HG03025 (cell line): ENCODE measurements around the gene CEBPE.

ENCODE experiments used
- ATAC-seq: cut with Tn5 transposase; IDR thresholded peaks from one replicate; pipeline ENCODE4 v1.9.1; 2021; ENCODE audit warnings: mild to moderate bottlenecking, moderate library complexity; ENCODE audit not compliant: unreplicated experiment, low FRiP score

Gene CEBPE

DNA sequence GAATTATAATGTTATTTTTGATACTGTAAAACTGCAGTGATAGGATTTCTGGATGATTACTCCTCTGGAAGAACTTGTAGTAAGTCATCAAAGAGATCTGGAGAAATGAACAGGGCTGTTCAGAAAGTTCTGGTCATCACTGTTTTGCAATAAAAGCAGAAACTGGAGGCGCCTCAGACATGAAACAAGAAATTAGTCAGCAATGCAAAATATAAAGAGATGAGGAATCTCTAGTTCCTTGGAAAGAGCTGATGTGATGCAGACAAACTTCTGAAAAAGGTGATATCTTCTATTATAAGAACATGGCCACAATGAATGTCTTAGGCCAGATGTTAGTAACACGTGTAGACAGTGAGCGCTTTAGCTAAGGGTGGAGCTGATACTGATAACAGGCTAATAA, 33.6 kb downstream of the CEBPE start:
- ATAC-seq = no peak

DNA sequence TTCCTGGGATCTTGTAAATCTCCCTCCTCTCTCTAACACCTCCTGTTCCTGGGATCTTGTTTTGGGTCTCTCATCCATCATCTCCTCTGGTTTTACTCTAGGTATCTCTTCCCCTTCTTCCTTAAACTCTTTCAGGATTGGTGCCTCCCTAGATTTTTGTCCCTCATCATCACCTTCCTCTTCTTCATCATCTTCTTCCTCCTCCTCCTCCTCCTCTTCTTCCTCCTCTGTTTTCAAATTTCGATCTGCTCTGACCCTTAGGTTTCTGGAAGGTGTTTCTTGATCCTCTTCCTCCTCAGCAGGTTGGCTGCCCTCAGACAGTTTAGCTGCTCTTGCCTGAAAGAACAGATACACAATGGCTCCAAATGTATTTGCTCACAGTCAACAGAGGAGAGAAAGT, 38.6 kb downstream of the CEBPE start:
- ATAC-seq = no peak

DNA sequence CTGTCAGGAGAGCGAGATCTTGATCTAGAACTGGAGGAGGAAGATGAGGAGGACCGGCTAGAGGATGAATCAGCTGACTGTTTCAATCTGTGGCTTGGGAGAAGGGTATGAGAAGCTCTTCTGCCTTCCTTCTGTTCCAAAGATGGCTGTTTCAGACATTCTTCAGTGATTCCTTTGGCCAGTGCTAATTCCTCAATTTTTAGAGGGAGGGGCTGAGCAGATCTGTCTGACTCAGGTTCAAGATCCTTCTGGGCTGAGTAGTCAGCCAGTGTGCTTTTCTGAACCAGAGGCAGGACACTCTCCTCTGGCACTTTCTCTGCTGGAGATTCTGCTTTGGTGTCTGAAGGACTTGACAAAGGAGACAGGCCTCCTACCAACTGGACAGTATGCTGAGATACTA, 39.3 kb downstream of the CEBPE start:
- ATAC-seq = no peak

DNA sequence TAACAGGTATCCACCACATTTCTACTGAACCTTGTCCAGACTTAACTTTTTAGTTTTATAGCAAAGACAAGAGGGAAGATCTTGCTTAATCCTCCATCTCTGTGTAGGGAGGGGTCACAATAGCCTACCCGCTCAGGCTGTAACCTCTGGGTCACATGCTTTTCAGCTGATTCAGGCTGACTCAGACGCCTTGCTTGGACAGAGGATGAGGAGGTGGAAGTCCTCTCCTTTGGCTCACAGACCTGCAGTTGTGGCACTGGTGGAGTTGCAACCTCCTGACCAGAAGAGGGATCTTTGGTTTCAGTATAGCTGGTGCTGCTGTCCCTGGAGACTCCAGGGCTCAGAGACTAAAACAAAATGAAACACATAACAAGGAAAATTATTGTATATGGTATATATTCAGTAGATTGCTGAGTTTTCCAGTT, 40.4 kb downstream of the CEBPE start:
- no peak for ATAC-seq

DNA sequence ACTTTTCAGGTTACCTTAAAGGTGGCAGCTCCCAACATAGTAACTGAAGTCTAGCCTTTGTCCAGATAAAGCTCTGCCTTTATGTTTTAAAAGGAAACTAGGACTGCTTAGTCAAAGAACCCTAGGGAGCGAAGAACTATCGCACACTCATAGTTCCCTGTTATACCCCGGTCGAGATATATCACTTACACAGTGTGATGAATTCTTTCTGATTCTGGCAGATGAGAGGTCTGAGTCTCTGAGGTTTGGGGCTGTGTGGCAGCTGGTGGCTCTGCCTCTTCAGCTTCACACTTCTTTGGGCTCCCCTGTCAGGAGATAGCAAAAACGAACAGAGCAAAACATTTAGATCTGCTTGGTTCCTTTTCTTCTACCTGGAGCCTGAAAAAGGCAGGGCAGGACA, 41.1 kb downstream of the CEBPE start:
- ATAC-seq = no peak

DNA sequence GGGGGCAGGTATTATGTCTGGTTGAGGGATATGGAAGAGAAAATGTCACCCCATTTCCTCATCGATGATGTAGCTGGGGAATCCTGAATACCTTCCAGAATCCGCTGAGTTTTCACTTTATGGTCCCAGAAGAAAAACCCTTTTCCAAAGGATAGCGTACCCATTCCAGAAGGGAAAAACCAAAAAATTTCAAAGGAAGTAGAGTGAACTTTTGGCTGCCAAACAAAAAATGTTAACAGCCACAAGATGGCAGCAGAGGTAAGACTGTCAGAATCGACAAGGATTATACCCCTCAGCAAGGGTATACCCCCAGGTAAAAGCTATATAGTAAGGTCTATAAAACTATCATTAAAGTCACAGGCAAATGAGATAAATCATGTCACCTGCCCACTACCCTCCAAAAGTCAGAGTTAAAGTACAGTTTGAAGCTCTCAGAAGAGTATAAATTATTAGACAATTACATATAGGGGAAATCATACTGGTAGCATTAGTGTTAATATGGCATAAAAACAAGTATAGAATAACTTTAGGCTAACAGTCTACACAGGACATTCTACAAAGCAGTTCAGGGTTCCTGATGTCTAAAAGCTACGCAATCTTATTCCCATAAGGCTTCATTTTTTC, 42.2 kb downstream of the CEBPE start:
- no peak for ATAC-seq

DNA sequence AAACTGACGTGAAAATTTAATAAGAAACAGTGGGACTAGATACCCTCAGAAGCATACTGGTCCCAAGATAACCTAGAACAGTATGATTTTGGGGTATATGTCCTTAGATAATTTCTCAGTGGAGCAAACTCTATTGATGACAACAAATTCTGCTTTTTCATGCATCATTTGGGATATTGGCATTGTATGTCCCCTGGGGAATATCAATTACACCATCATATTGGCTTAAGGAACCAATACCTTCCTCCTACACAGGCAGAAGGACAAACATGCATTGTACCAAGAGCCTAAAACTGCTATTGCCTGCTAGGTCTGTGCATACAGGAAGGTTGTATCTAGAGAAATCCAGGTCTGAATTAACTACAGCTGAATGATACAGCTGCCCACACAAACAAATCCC, 44.1 kb downstream of the CEBPE start:
- ATAC-seq = no peak

DNA sequence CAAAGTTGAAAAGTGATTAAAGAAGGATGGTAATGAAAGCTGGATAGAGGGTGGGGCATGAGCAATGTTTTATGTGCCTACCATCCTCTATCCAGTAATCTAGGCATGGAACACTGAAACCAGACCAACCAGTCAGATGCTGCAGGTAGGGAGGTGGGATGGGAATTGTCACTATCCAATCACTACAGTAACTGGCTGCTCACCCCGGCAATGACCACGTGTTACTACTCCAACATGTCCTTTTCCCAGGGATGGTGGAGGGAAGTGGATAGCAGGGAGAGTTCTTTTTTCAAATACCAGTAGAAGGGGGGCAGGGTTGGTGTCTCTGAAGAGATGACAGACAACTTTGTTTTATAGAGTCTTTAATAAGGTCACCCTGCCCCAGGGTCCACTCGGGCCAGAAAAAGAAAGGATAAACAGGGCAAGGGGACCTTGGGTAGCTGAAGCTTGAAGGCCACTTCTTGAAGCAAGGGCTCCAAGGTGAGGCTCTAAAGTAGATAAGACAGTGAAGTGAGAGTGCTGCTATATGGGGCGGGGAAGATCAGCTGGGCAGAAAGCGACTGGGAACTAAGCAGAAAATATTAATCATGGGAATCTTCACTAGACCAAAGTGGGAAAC, 47.0 kb downstream of the CEBPE start:
- no peak for ATAC-seq

DNA sequence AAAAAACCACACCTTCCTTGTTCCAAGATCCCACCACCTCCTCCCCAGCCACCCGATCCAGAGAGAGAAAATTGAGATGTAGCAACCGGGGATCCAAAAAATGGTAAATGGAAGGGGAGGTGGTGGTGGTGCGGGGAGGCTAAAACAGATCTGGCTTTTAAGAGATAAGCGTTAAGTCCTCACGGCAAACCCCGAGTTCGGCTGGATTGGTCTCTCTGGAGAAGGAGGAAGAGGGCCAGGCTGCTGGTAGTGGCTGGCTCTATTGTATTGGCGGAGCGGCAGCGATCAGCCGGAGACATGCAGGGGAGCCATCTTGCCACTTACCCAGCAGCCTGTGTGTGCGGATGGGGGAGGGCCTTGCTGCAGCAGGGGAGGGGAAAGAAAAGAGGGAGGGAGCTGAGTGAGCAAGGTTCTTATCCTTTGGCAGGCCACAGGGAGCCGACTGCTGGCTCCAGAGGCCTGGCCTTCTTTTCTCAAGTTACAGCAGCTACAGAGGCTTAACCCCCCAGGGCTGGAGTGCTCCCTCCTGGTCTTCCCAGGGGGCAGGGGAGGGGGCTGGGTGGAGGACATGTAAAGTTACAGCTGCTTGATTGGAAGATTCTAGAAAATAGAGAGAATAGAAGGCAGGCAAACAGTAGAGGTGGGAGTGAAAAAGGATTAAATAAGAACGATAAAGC, 47.7 kb downstream of the CEBPE start:
- ATAC-seq = peak; percentile 72

DNA sequence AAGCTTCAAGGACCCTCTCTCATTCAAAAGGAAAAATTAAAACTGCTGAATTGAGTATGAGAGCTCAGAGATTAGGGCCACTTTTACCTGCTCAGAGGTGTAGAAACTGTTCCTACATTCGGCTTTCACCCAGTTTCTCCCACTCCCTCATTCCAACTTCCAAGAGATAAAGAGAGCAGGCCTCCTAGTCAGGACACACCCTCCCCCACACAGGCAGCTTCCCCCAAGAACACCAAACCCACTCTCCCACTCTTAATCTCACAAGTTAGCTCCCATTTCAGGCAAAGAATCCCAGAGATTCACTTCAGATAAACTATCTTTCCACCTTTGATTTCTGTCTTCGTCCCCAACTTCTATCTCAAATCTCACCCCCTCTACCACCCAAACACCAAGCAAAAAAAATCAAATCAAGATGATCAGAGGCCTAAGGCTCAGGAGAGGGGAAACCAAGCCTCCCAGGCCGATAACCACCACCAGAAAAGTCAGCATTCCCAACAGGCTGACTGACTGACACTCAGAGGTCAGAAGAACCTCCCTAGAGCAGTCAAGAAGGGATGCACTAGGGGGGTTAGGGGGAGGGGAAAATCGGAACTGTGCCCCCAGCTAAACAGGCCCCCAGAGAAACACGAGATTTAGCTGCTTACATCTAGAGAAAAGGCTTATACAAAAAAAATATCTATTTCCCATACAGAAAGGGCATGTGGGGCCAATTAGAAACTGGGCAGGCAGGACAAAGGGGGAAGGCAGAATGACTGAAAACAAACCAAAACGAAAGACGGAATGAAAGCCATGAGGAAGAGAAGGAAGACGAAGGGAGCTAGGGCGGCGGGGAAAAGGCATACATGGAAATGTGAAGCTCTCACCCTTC, 48.6 kb downstream of the CEBPE start:
- no peak for ATAC-seq

DNA sequence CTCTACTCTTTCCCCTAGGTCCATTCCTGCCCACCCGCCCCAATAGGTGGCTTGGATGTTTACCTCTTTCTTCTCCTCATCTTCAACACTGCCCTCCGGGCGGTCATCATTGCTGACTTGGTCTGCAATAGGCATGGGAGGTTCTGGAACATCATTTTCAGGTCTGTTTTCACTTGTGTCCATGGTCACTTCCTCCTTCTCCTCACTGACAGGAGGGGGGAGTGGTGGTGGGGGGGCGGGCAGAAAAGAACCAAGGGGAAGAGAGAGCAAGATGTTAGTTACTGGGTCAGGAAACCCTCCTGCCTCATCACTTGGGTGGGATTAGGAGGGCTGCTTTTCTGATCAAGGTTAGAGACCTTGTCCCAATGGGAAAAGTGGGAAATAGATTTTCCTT, 49.6 kb downstream of the CEBPE start:
- ATAC-seq = no peak

DNA sequence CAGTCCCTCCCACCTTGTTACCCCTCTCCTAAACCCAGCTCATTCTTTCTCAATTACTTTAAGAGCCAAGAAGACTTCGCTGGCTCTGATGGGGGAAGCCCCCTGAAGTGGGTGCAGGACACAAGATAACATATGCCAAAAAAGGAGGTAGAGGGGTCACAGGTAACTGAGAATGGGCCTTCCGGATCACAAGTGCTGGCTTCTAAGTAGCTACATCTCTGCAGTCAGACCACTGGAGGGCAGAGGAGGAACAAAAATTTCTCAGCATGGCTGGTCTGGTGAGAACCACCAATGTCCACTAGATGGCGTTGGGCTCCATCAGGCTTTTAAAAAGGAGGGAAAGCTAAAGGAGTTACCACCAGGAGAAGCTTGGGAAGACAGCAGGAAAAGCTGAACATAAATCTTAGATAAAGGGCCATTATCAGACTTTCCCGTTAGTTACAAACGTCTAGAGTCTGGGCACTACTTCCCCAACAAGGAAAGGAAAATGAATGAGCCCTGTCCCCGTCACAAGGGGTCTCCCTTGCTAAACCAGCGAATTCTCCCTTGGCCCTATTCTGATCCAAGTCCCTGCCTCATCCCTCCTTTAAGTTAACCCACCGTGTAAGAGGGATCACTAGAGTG, 50.2 kb downstream of the CEBPE start:
- ATAC-seq = peak; percentile 49

DNA sequence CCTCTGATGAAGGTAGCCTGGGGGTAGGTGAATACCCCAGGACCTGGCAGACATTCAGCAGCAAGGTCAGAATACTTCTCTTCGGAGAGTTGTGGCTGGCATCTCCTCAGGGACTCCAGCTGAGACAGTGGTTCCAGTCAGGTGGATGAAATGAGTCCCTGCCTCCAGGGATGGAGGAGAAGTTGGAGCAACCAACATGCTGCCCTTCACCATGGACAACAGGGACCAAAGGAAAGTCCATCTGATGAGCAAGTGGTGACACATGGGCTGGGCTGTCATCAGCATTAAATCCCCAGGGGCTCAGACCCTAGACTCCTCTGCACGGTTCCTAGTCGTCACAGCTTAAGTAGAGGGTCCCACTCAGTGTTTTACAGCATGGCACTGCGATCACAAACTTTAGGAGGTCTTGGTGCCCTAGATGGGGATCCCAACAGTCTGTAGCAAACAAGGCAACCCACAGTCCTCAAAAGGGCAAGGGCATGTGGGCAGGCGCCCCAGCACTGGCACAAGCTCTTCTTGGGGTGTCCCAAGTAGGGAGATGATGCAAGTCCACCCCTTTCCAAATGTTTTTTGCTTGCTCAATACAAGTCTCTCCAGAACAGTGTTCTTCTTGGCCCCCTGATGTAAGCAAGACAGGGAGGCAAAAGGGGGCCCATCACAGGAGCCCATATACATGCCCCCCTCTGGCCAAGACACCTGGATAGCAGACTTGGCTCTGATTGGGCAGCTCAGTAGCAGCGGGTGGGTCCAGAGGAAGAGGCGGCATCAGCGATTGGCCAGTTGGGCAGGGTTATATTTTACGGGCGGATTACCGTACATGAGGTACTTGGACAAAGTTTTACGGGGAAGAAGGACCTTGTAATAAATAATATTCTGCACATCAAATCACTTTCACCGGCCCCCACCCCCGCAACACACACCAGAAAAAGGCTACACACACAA, 50.9 kb downstream of the CEBPE start:
- ATAC-seq = no peak
